ENCODE results near the gene CYTH1.

GRCh38 chr17:78819806-78820792 is 38.0 kb upstream of the CYTH1 start:
- TF ChIP-seq, protein P1, sequence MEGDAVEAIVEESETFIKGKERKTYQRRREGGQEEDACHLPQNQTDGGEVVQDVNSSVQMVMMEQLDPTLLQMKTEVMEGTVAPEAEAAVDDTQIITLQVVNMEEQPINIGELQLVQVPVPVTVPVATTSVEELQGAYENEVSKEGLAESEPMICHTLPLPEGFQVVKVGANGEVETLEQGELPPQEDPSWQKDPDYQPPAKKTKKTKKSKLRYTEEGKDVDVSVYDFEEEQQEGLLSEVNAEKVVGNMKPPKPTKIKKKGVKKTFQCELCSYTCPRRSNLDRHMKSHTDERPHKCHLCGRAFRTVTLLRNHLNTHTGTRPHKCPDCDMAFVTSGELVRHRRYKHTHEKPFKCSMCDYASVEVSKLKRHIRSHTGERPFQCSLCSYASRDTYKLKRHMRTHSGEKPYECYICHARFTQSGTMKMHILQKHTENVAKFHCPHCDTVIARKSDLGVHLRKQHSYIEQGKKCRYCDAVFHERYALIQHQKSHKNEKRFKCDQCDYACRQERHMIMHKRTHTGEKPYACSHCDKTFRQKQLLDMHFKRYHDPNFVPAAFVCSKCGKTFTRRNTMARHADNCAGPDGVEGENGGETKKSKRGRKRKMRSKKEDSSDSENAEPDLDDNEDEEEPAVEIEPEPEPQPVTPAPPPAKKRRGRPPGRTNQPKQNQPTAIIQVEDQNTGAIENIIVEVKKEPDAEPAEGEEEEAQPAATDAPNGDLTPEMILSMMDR (IDR thresholded peaks at IDR 0.05): no peak
- no peak for TF ChIP-seq POLR2AphosphoS5 (IDR thresholded peaks at IDR 0.05)

Measured in upper lobe of left lung (tissue), 4 donors.